Activated CD8-positive, alpha-beta T cell treated with anti-CD3 and anti-CD28 coated beads for 36 hours (primary cell): Measurements from ENCODE around the gene LTA. TPM values are rescaled to one million over a fixed set of nuclear protein-coding genes. Genes with fewer than 3 reads are reported as not detected.
"Not testable (repeated sequence)": the region's sequence is repeated elsewhere in the genome, so short reads cannot be mapped to it uniquely, and the experiment has no call there.

Experiments
- ATAC-seq: fragments of 200-7000 bp; cut with Tn5 transposase; one replicate; pipeline ENCODE4 v1.10.0; 2021; ENCODE audit warnings: mild to moderate bottlenecking, moderate library complexity
- CTCF ChIA-PET: fragments of 350-600 bp; sonication (Branson Sonifier 250); formaldehyde crosslinking; loops from one replicate; lab custom pipeline; 2021; ENCODE audit warnings: antibody characterized with exemption; lab: Charles Lee
- POLR2A ChIA-PET: fragments of 350-600 bp; sonication (Branson Sonifier 250); formaldehyde crosslinking; loops from one replicate; lab custom pipeline; 2021; ENCODE audit warnings: antibody characterized with exemption; lab: Charles Lee
- DNase-seq: peaks from one replicate; pipeline ENCODE4 v3.0.0-alpha.2; 2020
- H3K27ac Mint-ChIP-seq: one replicate; pipeline ENCODE4 v1.8.0; 2021; ENCODE audit warnings: mild to moderate bottlenecking, mixed read lengths
- H3K27me3 Mint-ChIP-seq: one replicate; pipeline ENCODE4 v1.8.0; 2021; ENCODE audit warnings: mixed read lengths
- H3K36me3 Mint-ChIP-seq: one replicate; pipeline ENCODE4 v1.8.0; 2021; ENCODE audit warnings: low read depth, mixed read lengths
- H3K4me1 Mint-ChIP-seq: one replicate; pipeline ENCODE4 v1.8.0; 2021; ENCODE audit warnings: low read depth, mixed read lengths
- H3K4me3 Mint-ChIP-seq: one replicate; pipeline ENCODE4 v1.8.0; 2021; ENCODE audit warnings: mild to moderate bottlenecking, moderate library complexity, mixed read lengths
- H3K9me3 Mint-ChIP-seq: one replicate; pipeline ENCODE4 v1.8.0; 2021; ENCODE audit warnings: mixed read lengths
- CTCF ChIP-seq: fragments of 200-600 bp; IDR thresholded peaks from one replicate; pipeline ENCODE4 v1.8.0; 2022; ENCODE audit warnings: antibody characterized with exemption, mild to moderate bottlenecking
- intact Hi-C: fragments of 100-400 bp; cut with micrococcal nuclease; formaldehyde crosslinking; loops from one replicate; pipeline ENCODE4 v1.10.0; 2022
- total RNA-seq, 2 experiments: library from RNA; stranded (reverse); gene quantifications; one replicate each; pipeline ENCODE4 v1.2.3, GENCODE V29; 2021

LTA gene
- total RNA-seq, 2 experiments from 2014 or later = 713 to 724 TPM

GRCh38 chr6:31548544-31548873 lies 23.6 kb upstream of the LTA start:
- Mint-ChIP-seq H3K9me3 (no peaks in the 10 kb centered on the region), H3K27ac (peak overlapping the region; percentile 80), H3K27me3 (no peaks in the 10 kb centered on the region), H3K36me3 (peaks cover 21% of the 10 kb centered on the region), H3K4me3 (peak overlapping the region; percentile 80), H3K4me1 (peaks cover 39% of the 10 kb centered on the region)
- TF ChIP-seq CTCF = no peak
- DNase-seq (no peak), ATAC-seq (no peak)
- ChIA-PET POLR2A (interaction anchor here (0.6 to 5.0 kb wide), 9 partner anchors 13 to 147 kb away, joined by 3 to 57 read pairs (median 5); partner anchors contain the start of genes LST1, LTB and TNF), CTCF (interaction anchor here (0.7 to 56.2 kb wide), 6 partner anchors 11 to 74 kb away, joined by 3 to 2542 read pairs (median 4); partner anchors contain the start of genes LST1, LTB, NCR3 and TNF)
- intact Hi-C loops = loop anchor here (5.0 to 10.0 kb wide), 3 partner anchors 34 to 186 kb away; partner anchors contain the start of genes C6orf47, CLIC1, CSNK2B and GPANK1

GRCh38 chr6:31551371-31551770 lies 20.7 kb upstream of the LTA start:
- ATAC-seq, intact Hi-C loops, H3K27me3 Mint-ChIP-seq, H3K9me3 Mint-ChIP-seq: not testable (repeated sequence)
- DNase-seq = peak; percentile 81
- ChIA-PET CTCF (interaction anchor here (0.7 to 56.2 kb wide), 17 partner anchors 9 to 279 kb away, joined by 3 to 2542 read pairs (median 4); partner anchors contain the start of genes AIF1, C6orf47, DDX39B and LST1), POLR2A (interaction anchor here (0.9 to 3.9 kb wide), 13 partner anchors 7 to 55 kb away, joined by 3 to 45 read pairs (median 6); partner anchors contain the start of genes LST1, LTB, NCR3 and TNF)
- H3K4me1 Mint-ChIP-seq = peaks cover 46% of the 10 kb centered on the region
- peaks cover 24% of the 10 kb centered on the region for H3K36me3 Mint-ChIP-seq
- peak overlapping the region; percentile 79 for H3K27ac Mint-ChIP-seq
- H3K4me3 Mint-ChIP-seq = peak overlapping the region; percentile 40
- TF ChIP-seq CTCF = peak; percentile 77

- ChIA-PET POLR2A (interaction anchor here (1.9 to 35.7 kb wide), 3 partner anchors 14 to 61 kb away, joined by 6 to 1181 read pairs (median 18); partner anchors contain the start of genes DDX39B, LST1, LTA and LTB), CTCF (interaction anchor here (1.1 to 56.2 kb wide), 3 partner anchors 10 to 36 kb away, joined by 3 to 2542 read pairs (median 45); partner anchors contain the start of genes ATP6V1G2, LST1, LTA and LTB)
- H3K9me3 Mint-ChIP-seq = no peaks in the 10 kb centered on the region
- H3K27ac Mint-ChIP-seq = peak overlapping the region; percentile 13
- intact Hi-C loops = no loop called here
- no peaks in the 10 kb centered on the region for H3K27me3 Mint-ChIP-seq
- TF ChIP-seq CTCF = no peak
- no peak for ATAC-seq
- H3K4me3 Mint-ChIP-seq = no peak overlapping the region
- DNase-seq = no peak
- peaks cover 67% of the 10 kb centered on the region for H3K4me1 Mint-ChIP-seq
- peaks cover 35% of the 10 kb centered on the region for H3K36me3 Mint-ChIP-seq
Observed at GRCh38 chr6:31556307-31556706, 15.8 kb upstream of the LTA start.

- TF ChIP-seq CTCF = no peak
- ATAC-seq = no peak
- DNase-seq = no peak
- POLR2A ChIA-PET = interaction anchor here (1.3 to 35.7 kb wide), 3 partner anchors 8 to 60 kb away, joined by 4 to 1181 read pairs (median 18); partner anchors contain the start of genes LST1, LTA, LTB and NCR3
- CTCF ChIA-PET = interaction anchor here (6.5 to 56.2 kb wide), 2 partner anchors 12 to 34 kb away, joined by 45 to 2542 read pairs; partner anchors contain the start of genes LST1, LTA, LTB and NCR3
- H3K27ac Mint-ChIP-seq = peak overlapping the region; percentile 90
- peaks cover 39% of the 10 kb centered on the region for H3K36me3 Mint-ChIP-seq
- H3K4me1 Mint-ChIP-seq = peaks cover 73% of the 10 kb centered on the region
- no peaks in the 10 kb centered on the region for H3K27me3 Mint-ChIP-seq
- intact Hi-C loops = loop anchor here (2.0 kb wide), 1 partner anchor 17 kb away; the partner anchor contains the start of gene TNF
- H3K4me3 Mint-ChIP-seq = peak overlapping the region; percentile 56
- H3K9me3 Mint-ChIP-seq = no peaks in the 10 kb centered on the region
Observed at GRCh38 chr6:31557443-31558317, 14.4 kb upstream of the LTA start.
